Natural killer cell (primary cell): ENCODE results near the gene ACP2. TPM values are rescaled to one million over a fixed set of nuclear protein-coding genes. Genes with fewer than 3 reads are reported as not detected.

ENCODE experiments used
- ATAC-seq, 3 donors: fragments of 150-1000 bp in 2 of 3; fragments of 200-7000 bp in 1 of 3; cut with Tn5 transposase; 1 replicate in 1 of 3; 2 replicates in 2 of 3; pipeline ENCODE4 v1.10.0; 2021; ENCODE audit warnings: mild to moderate bottlenecking in 2 of 3, moderate library complexity in 2 of 3
- DNase-seq, 2 donors: peaks; one replicate each; pipeline versions ENCODE4 v3.0.0 to v3.0.0-alpha.2; 2013 to 2021; ENCODE audit warnings: mixed read lengths in 1 of 2
- H3K27ac ChIP-seq: one replicate; pipeline ENCODE4 v1.5.1; 2013; ENCODE audit warnings: mild to moderate bottlenecking, low read length
- H3K27me3 ChIP-seq: one replicate; pipeline ENCODE4 v1.6.1; 2013; ENCODE audit warnings: low read length; ENCODE audit not compliant: control insufficient read depth, insufficient read depth
- H3K36me3 ChIP-seq: one replicate; pipeline ENCODE4 v1.6.1; 2013; ENCODE audit warnings: low read length; ENCODE audit not compliant: control insufficient read depth, insufficient read depth
- H3K4me1 ChIP-seq: one replicate; pipeline ENCODE4 v1.6.1; 2013; ENCODE audit warnings: low read length; ENCODE audit not compliant: control insufficient read depth, insufficient read depth
- H3K4me3 ChIP-seq: one replicate; pipeline ENCODE4 v1.5.1; 2013; ENCODE audit warnings: low read length
- H3K9me3 ChIP-seq: one replicate; pipeline ENCODE4 v1.6.1; 2013; ENCODE audit warnings: low read length; ENCODE audit not compliant: control insufficient read depth, insufficient read depth
- H3K27ac Mint-ChIP-seq, 2 donors: one replicate each; pipeline ENCODE4 v1.8.0; 2022; ENCODE audit warnings: mild to moderate bottlenecking in 2 of 2, mixed read lengths in 2 of 2, moderate library complexity in 1 of 2
- H3K27me3 Mint-ChIP-seq, 2 donors: one replicate each; pipeline ENCODE4 v1.8.0; 2022; ENCODE audit warnings: low read depth in 2 of 2, mixed read lengths in 2 of 2
- H3K36me3 Mint-ChIP-seq: one replicate; pipeline ENCODE4 v1.8.0; 2022; ENCODE audit warnings: mixed read lengths
- H3K4me1 Mint-ChIP-seq, 2 donors: one replicate each; pipeline ENCODE4 v1.8.0; 2022; ENCODE audit warnings: mixed read lengths in 2 of 2
- H3K4me3 Mint-ChIP-seq: one replicate; pipeline ENCODE4 v1.8.0; 2022; ENCODE audit warnings: mild to moderate bottlenecking, moderate library complexity, mixed read lengths
- H3K9me3 Mint-ChIP-seq, 2 donors: one replicate each; pipeline ENCODE4 v1.8.0; 2022; ENCODE audit warnings: mixed read lengths in 2 of 2
- WGBS: methylation state at CpG from one replicate; pipeline ENCODE4 v1.1.7; 2013; ENCODE audit warnings: missing lambda C conversion rate; ENCODE audit not compliant: insufficient coverage; 5-methylcytosine and 5-hydroxymethylcytosine counted together
- intact Hi-C: fragments of 100-400 bp; cut with micrococcal nuclease; formaldehyde crosslinking; loops from one replicate; pipeline ENCODE4 v1.14.2; 2022
- total RNA-seq, 4 donors: library from RNA; stranded (reverse); fragments of 120-200 nt in 1 of 4; gene quantifications; one replicate each; pipeline versions ENCODE4 v1.2.3 to v1.2.4, GENCODE V29; 2013 to 2022
- TF ChIP-seq, protein P1 (sequence below): fragments of 200-600 bp; IDR thresholded peaks from one replicate; pipeline ENCODE4 v1.8.0; 2022; ENCODE audit warnings: antibody characterized with exemption

Gene ACP2
- total RNA-seq, 3 donors from 2014 or later (not counting 1 experiment from before 2014, with no cell fraction given): 15.5 to 21.9 (median 16.8) TPM

DNA sequence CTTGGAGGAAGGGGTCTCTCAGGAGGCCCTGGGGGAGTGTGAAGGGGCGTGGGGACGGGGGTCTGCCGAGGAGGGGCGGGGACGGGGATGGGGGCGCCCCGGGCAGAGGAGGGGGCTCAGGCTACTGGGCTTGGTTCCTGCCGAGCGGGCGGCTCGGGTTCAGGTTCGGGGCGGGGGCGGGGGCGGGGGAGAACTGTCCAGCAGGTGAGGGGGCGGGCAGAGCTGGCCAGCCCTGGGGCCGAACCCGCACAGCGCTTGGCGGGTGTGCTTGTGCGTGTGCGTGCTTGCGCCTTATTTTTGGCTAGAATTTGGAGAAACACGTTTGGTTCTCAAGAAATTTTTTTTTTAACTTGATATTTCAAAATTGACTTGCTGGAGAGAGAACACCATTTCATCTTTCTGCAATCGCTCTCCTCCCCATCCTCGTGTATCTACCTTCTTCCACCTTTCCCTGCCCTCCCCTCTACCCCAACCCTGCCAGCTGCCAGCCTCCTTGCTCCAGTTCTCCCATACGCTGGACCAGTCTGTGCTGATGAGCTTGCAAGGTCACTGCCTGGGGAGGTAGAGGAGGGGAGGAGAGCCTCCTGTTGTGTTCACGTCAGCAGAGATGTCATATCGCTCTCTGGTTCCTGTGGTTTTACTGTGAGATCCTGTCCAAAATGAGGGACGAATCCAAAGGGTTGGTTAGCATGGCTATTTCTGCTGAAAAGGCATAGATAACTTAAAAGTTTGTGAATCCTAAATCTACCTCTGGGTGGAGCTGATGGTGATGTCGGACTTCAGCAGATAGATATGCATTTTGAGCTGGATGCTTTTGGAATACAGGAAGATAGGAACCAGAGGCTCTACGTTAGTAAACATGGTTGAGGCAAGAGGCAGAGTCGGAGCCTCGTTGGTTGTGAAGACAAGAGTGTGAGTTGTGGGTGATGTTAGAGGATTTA, 22.0 kb upstream of the ACP2 start:
- Mint-ChIP-seq H3K27ac (peak overlapping the region; percentile 76 to 87), H3K9me3 (no peaks in the 10 kb centered on the region), H3K36me3 (no peaks in the 10 kb centered on the region), H3K4me1 (peaks cover 48 to 56% of the 10 kb centered on the region in 2 donors), H3K4me3 (peak overlapping the region; percentile 83), H3K27me3 (no peaks in the 10 kb centered on the region)
- intact Hi-C loops: loop anchor here (1.0 to 2.0 kb wide), 2 partner anchors 56 to 94 kb away; partner anchors contain the start of genes ARFGAP2 and DDB2
- H3K4me1 ChIP-seq: peaks cover 44% of the 10 kb centered on the region
- H3K36me3 ChIP-seq: peaks cover 14% of the 10 kb centered on the region
- no peaks in the 10 kb centered on the region for H3K27me3 ChIP-seq
- 1% methylated on average over 33 of the region's 34 CpGs for WGBS
- peak overlapping the region; percentile 92 for H3K27ac ChIP-seq
- peak overlapping the region; percentile 69 for H3K4me3 ChIP-seq
- TF ChIP-seq, protein P1, sequence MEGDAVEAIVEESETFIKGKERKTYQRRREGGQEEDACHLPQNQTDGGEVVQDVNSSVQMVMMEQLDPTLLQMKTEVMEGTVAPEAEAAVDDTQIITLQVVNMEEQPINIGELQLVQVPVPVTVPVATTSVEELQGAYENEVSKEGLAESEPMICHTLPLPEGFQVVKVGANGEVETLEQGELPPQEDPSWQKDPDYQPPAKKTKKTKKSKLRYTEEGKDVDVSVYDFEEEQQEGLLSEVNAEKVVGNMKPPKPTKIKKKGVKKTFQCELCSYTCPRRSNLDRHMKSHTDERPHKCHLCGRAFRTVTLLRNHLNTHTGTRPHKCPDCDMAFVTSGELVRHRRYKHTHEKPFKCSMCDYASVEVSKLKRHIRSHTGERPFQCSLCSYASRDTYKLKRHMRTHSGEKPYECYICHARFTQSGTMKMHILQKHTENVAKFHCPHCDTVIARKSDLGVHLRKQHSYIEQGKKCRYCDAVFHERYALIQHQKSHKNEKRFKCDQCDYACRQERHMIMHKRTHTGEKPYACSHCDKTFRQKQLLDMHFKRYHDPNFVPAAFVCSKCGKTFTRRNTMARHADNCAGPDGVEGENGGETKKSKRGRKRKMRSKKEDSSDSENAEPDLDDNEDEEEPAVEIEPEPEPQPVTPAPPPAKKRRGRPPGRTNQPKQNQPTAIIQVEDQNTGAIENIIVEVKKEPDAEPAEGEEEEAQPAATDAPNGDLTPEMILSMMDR: no peak
- H3K9me3 ChIP-seq: no peaks in the 10 kb centered on the region
- peak; percentile 34 to 43 (median 39) for ATAC-seq
- peak; percentile 53 to 71 for DNase-seq

DNA sequence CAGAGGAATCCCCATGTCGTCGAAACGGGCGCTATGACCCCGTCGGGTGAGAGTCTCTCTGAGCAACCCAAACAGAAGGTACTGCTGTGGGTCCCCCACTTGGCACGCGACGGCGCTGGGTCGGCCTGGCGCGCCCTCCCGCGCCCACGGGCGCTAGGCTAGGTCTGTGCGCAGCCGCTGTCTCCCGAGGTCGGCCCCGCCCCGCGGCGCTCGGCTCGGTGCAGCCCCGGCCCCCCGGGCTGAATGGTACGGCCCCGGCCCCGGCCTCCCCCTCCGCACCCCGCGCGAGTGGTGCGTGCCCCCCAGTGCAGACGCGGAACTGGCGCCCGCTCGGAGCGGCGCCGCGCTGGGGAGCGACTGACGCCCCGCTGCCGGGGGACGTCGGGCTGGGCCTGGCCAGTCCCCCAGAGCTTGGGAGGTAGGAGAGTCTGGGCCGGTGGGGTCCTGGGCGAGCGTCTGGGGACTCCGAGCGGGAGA, 21.3 kb upstream of the ACP2 start, which contains the start of gene MADD:
MADD (plus strand) TSS at position 305 of the 477 bp plus-strand sequence.
- intact Hi-C loops: loop anchor here (1.0 to 2.0 kb wide), 2 partner anchors 22 to 93 kb away; partner anchors contain the start of genes ACP2 and ARFGAP2
- peak within 1 kb of the TSS; percentile 76 to 87 for H3K27ac Mint-ChIP-seq
- Histone ChIP-seq H3K27ac (peak within 1 kb of the TSS; percentile 94), H3K27me3 (no peaks in the 10 kb centered on the region), H3K36me3 (peaks cover 8% of the 10 kb centered on the region), H3K4me1 (peaks cover 51% of the 10 kb centered on the region), H3K4me3 (peak within 1 kb of the TSS; percentile 69), H3K9me3 (no peaks in the 10 kb centered on the region)
- TF ChIP-seq, protein P1: no peak
- H3K4me3 Mint-ChIP-seq: peak within 1 kb of the TSS; percentile 92
- peak; percentile 76 to 92 (median 80) for ATAC-seq
- peak; percentile 90 to 97 for DNase-seq
- no peaks in the 10 kb centered on the region for H3K36me3 Mint-ChIP-seq
- H3K27me3 Mint-ChIP-seq: no peaks in the 10 kb centered on the region
- WGBS: under 1% methylated on average over 57 of the region's 57 CpGs
- peaks cover 53 to 61% of the 10 kb centered on the region in 2 donors for H3K4me1 Mint-ChIP-seq
- H3K9me3 Mint-ChIP-seq: no peaks in the 10 kb centered on the region

DNA sequence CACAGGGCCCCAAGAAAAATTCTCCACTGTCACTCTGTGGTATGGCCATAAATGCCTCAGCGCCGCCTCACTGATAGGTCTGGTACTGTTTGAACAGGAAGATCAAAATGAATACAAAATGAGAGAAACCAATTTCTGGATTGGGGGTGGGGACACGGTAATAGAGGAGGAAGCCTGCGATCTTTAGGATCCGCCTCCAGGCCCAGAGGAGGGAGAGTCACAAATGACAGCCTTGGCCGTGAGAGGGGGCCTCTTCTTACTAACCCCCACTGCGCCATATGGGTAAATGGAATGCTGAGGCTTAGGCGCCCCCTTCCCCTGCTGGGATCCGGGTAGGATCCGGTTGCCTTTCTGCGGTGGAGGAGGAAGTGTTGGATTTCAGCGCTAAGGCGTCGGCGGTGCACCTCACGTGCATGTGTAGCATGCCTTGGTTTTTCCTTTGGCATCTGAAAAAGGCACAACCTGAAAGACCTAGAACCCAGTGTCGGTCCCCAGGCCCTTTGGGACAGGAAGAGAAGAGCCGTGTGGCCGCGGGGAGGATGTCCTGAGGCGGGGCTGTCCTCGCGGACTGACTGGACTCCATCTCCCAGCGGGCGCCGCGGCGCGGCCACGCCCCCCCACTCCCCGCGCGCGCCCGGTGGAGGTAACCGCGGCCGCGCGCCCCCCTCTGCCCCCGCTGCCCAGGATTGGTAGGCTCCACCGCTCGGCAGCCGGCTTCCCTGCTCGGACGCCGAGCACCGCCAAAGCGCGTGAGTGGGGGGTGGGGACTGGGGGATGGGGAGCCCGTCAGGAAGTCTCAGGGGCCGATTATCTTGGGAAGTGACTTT, 20.6 kb upstream of the ACP2 start:
- ATAC-seq: peak; percentile 54 to 82 (median 68)

More for the DNA sequence above, 20.6 kb upstream of the ACP2 start:
- Histone ChIP-seq H3K4me3 (peak overlapping the region; percentile 58), H3K27me3 (no peaks in the 10 kb centered on the region), H3K4me1 (peaks cover 54% of the 10 kb centered on the region), H3K9me3 (no peaks in the 10 kb centered on the region), H3K27ac (peak overlapping the region; percentile 94), H3K36me3 (peaks cover 2% of the 10 kb centered on the region)
- Mint-ChIP-seq H3K4me1 (peaks cover 54 to 56% of the 10 kb centered on the region in 2 donors), H3K36me3 (no peaks in the 10 kb centered on the region), H3K27me3 (no peaks in the 10 kb centered on the region), H3K4me3 (peak overlapping the region; percentile 92), H3K27ac (peak overlapping the region; percentile 76 to 87), H3K9me3 (no peaks in the 10 kb centered on the region)
- intact Hi-C loops: loop anchor here (1.0 kb wide), 1 partner anchor 21 kb away; the partner anchor contains the start of gene ACP2
- 0% methylated on average over 52 of the region's 52 CpGs for WGBS
- peak; percentile 79 to 91 for DNase-seq
- TF ChIP-seq, protein P1: no peak
